HG03135 (cell line): ENCODE results near the gene PROX1.

Experiments
- ATAC-seq: cut with Tn5 transposase; IDR thresholded peaks from one replicate; pipeline ENCODE4 v1.9.1; 2021; ENCODE audit warnings: mild to moderate bottlenecking, moderate library complexity; ENCODE audit not compliant: unreplicated experiment

The PROX1 gene

GRCh38 chr1:213987927-213988506 is at the start of gene PROX1:
TSS of gene PROX1 (plus strand) at chr1:213987973. CDS start at chr1:213996536, 8,563 bp downstream.
- peak; percentile 59 for ATAC-seq

GRCh38 chr1:213938776-213939175 is 49.0 kb upstream of the PROX1 start:
- no peak for ATAC-seq

GRCh38 chr1:213939888-213940287 is 47.9 kb upstream of the PROX1 start:
- ATAC-seq: no peak

GRCh38 chr1:213940947-213941346 is 46.8 kb upstream of the PROX1 start:
- ATAC-seq: no peak

GRCh38 chr1:213942061-213942460 is 45.7 kb upstream of the PROX1 start:
- no peak for ATAC-seq

- no peak for ATAC-seq
Measured at GRCh38 chr1:213947200-213947801, 40.5 kb upstream of the PROX1 start.

- ATAC-seq: no peak
Measured at GRCh38 chr1:213951876-213952275, 35.9 kb upstream of the PROX1 start.

GRCh38 chr1:213953806-213954205 is 34.0 kb upstream of the PROX1 start:
- no peak for ATAC-seq

GRCh38 chr1:213956295-213956770 is 31.4 kb upstream of the PROX1 start:
- ATAC-seq: no peak

- ATAC-seq: no peak
Measured at GRCh38 chr1:213958346-213958745, 29.4 kb upstream of the PROX1 start.

GRCh38 chr1:213960963-213961362 is 26.8 kb upstream of the PROX1 start:
- no peak for ATAC-seq

GRCh38 chr1:213962508-213962907 is 25.3 kb upstream of the PROX1 start:
- no peak for ATAC-seq

GRCh38 chr1:213966122-213966521 is 21.7 kb upstream of the PROX1 start:
- ATAC-seq: no peak

GRCh38 chr1:213968146-213968825 is 19.5 kb upstream of the PROX1 start:
- ATAC-seq: no peak

GRCh38 chr1:213969958-213970555 is 17.7 kb upstream of the PROX1 start:
- ATAC-seq: no peak

GRCh38 chr1:213972141-213972540 is 15.6 kb upstream of the PROX1 start:
- ATAC-seq: no peak

- ATAC-seq: no peak
Measured at GRCh38 chr1:213973129-213973528, 14.6 kb upstream of the PROX1 start.

- no peak for ATAC-seq
Measured at GRCh38 chr1:213976665-213977485, 10.9 kb upstream of the PROX1 start.

- ATAC-seq: no peak
Measured at GRCh38 chr1:213977486-213977842, 10.3 kb upstream of the PROX1 start.

GRCh38 chr1:213977909-213978308 is 9.9 kb upstream of the PROX1 start:
- no peak for ATAC-seq
